Stomach (tissue), 9 donors: ENCODE measurements around the gene ADARB2. TPM values are rescaled to one million over a fixed set of nuclear protein-coding genes. Genes with fewer than 3 reads are reported as not detected.

Experiments
- DNase-seq, 2 donors: peaks; one replicate each; pipeline versions ENCODE4 v3.0.0 to v3.0.0-alpha.2; 2013 to 2019
- H3K27ac ChIP-seq, 5 donors: fragments of 200-600 bp in 4 of 5; sonication (generic) in 4 of 5; one replicate each; pipeline ENCODE4 v1.5.1; 2013 to 2019; ENCODE audit warnings: mild to moderate bottlenecking in 1 of 5, moderate library complexity in 1 of 5
- H3K27me3 ChIP-seq, 3 donors: fragments of 200-600 bp; sonication (generic); one replicate each; pipeline ENCODE4 v1.5.1; 2017 to 2019; ENCODE audit warnings: mixed run types in 1 of 3
- H3K36me3 ChIP-seq, 4 donors: fragments of 200-600 bp; sonication (generic); 1 replicate in 3 of 4; 2 replicates in 1 of 4; pipeline ENCODE4 v1.5.1; 2016 to 2019
- H3K4me1 ChIP-seq, 4 donors: fragments of 200-600 bp; sonication (generic); one replicate each; pipeline ENCODE4 v1.5.1; 2016 to 2019
- H3K4me3 ChIP-seq, 4 donors: fragments of 200-600 bp; sonication (generic) in 3 of 4; one replicate each; pipeline ENCODE4 v1.5.1; 2016 to 2019; ENCODE audit warnings: mild to moderate bottlenecking in 1 of 4
- H3K9me3 ChIP-seq, 4 donors: fragments of 200-600 bp; sonication (generic); one replicate each; pipeline ENCODE4 v1.5.1; 2016 to 2019
- CTCF ChIP-seq, 7 experiments: fragments of 450-650 bp in 4 of 7; fragments of 200-600 bp in 3 of 7; sonication (generic) in 3 of 7; IDR thresholded peaks; one replicate each; pipeline ENCODE4 v1.5.1; 2016 to 2019; ENCODE audit warnings: antibody characterized with exemption in 7 of 7, control low read depth in 2 of 7, mild to moderate bottlenecking in 1 of 7
- EP300 ChIP-seq: sonication (generic); formaldehyde crosslinking; IDR thresholded peaks from one replicate; pipeline ENCODE4 v1.6.1; 2017; ENCODE audit warnings: antibody characterized with exemption
- POLR2A ChIP-seq, 4 donors: fragments of 450-650 bp; IDR thresholded peaks; one replicate each; pipeline ENCODE4 v1.6.1; 2016; ENCODE audit warnings: antibody characterized with exemption in 4 of 4, control low read depth in 2 of 4, mild to moderate bottlenecking in 1 of 4, moderate library complexity in 1 of 4
- POLR2AphosphoS5 ChIP-seq, 3 donors: sonication (generic); formaldehyde crosslinking; IDR thresholded peaks; one replicate each; pipeline ENCODE4 v1.6.1; 2016; ENCODE audit warnings: antibody characterized with exemption in 3 of 3
- WGBS, 5 donors: extraction: QIAGEN DNeasy Blood & Tissue Kit in 3 of 5; methylation state at CpG; one replicate each; pipeline versions ENCODE4 v1.1.5 to v1.1.7; 2013 to 2018; 5-methylcytosine and 5-hydroxymethylcytosine counted together
- intact Hi-C: fragments of 100-400 bp; cut with DNase I; formaldehyde crosslinking; loops from one replicate; pipeline ENCODE4 v1.15.1; 2023; ENCODE audit warnings: low total_unique reads
- polyA plus RNA-seq, 3 donors: library from polyadenylated mRNA; stranded (reverse); fragments of 200-250 nt; gene quantifications; one replicate each; pipeline ENCODE4 v1.2.3, GENCODE V29; 2013
- total RNA-seq, 5 donors: library from RNA; depleted of rRNA; stranded (reverse); fragments of >200 nt; gene quantifications; one replicate each; pipeline versions ENCODE4 v1.1.0 to v1.2.3, GENCODE V29; 2014 to 2016
- donor health status: healthy with polysubstance abuse.
- donor health status: Bipolar disorder and iron deficiency.
- donor health status: healthy.

ADARB2 gene
- total and polyA plus RNA-seq, 8 donors, result 0.55 to 4.1 (median 1.4) TPM; not detected in 1

GRCh38 chr10:1157615-1157933 is 579.8 kb downstream of the ADARB2 start:
- Histone ChIP-seq H3K4me3 (no peak overlapping the region), H3K27me3 (peaks cover 0 to 23% (median 0%) of the 10 kb centered on the region in 3 donors), H3K27ac (no peak overlapping the region), H3K36me3 (no peaks in the 10 kb centered on the region), H3K4me1 (no peaks in the 10 kb centered on the region), H3K9me3 (no peaks in the 10 kb centered on the region)
- TF ChIP-seq POLR2A (IDR thresholded peaks at IDR 0.05) (no peak), POLR2AphosphoS5 (IDR thresholded peaks at IDR 0.05) (no peak), CTCF (IDR thresholded peaks at IDR 0.05) (no peak), EP300 (no peak)
- WGBS, 5 donors, result 72 to 92% (median 80%) methylated on average over 4 of the region's 4 CpGs
- intact Hi-C loops, result no loop called here
- DNase-seq, result peak in 1 of 2 donors; percentile 2

GRCh38 chr10:1156921-1157614 is 580.3 kb downstream of the ADARB2 start:
- intact Hi-C loops, result no loop called here
- Histone ChIP-seq H3K9me3 (no peaks in the 10 kb centered on the region), H3K36me3 (no peaks in the 10 kb centered on the region), H3K4me1 (no peaks in the 10 kb centered on the region), H3K27me3 (peaks cover 0 to 25% (median 0%) of the 10 kb centered on the region in 3 donors), H3K27ac (no peak overlapping the region), H3K4me3 (no peak overlapping the region)
- TF ChIP-seq EP300, result no peak
- no peak for TF ChIP-seq POLR2AphosphoS5 (IDR thresholded peaks at IDR 0.05)
- TF ChIP-seq CTCF (IDR thresholded peaks at IDR 0.05), result no peak
- no peak for TF ChIP-seq POLR2A (IDR thresholded peaks at IDR 0.05)
- 79 to 89% (median 81%) methylated on average over 17 of the region's 17 CpGs for WGBS, 5 donors
- DNase-seq, result no peak

GRCh38 chr10:1156616-1156886 is 580.8 kb downstream of the ADARB2 start:
- intact Hi-C loops, result no loop called here
- no peak overlapping the region for H3K4me3 ChIP-seq
- peaks cover 0 to 25% (median 0%) of the 10 kb centered on the region in 3 donors for H3K27me3 ChIP-seq
- peak in 1 of 2 donors; percentile 11 for DNase-seq
- no peaks in the 10 kb centered on the region for H3K36me3 ChIP-seq
- WGBS, 5 donors, result 84 to 86% (median 85%) methylated on average over 7 to 8 of the region's 8 CpGs
- no peaks in the 10 kb centered on the region for H3K9me3 ChIP-seq
- H3K27ac ChIP-seq, result no peak overlapping the region
- H3K4me1 ChIP-seq, result no peaks in the 10 kb centered on the region
- TF ChIP-seq CTCF (IDR thresholded peaks at IDR 0.05) (no peak), POLR2AphosphoS5 (IDR thresholded peaks at IDR 0.05) (no peak), EP300 (no peak), POLR2A (IDR thresholded peaks at IDR 0.05) (no peak)

- no peaks in the 10 kb centered on the region for H3K4me1 ChIP-seq
- H3K9me3 ChIP-seq, result no peaks in the 10 kb centered on the region
- intact Hi-C loops, result no loop called here
- no peak overlapping the region for H3K4me3 ChIP-seq
- 85 to 94% (median 89%) methylated on average over 13 to 20 of the region's 20 CpGs for WGBS, 5 donors
- no peak overlapping the region for H3K27ac ChIP-seq
- peaks cover 0 to 25% (median 0%) of the 10 kb centered on the region in 3 donors for H3K27me3 ChIP-seq
- DNase-seq, result peak in 1 of 2 donors; percentile 15
- no peaks in the 10 kb centered on the region for H3K36me3 ChIP-seq
- no peak for TF ChIP-seq CTCF (IDR thresholded peaks at IDR 0.05)
- TF ChIP-seq EP300, result no peak
- no peak for TF ChIP-seq POLR2AphosphoS5 (IDR thresholded peaks at IDR 0.05)
- no peak for TF ChIP-seq POLR2A (IDR thresholded peaks at IDR 0.05)
Measured at GRCh38 chr10:1155791-1156615, 581.3 kb downstream of the ADARB2 start.
